ENCODE results near the gene CFB. TPM values are rescaled to one million over a fixed set of nuclear protein-coding genes. Genes with fewer than 3 reads are reported as not detected.

The CFB gene
- total RNA-seq, 6 experiments from 2014 or later = 1,939 to 4,112 (median 3,131) TPM

- no peaks in the 10 kb centered on the region for H3K4me1 ChIP-seq
- no peak overlapping the region for H3K4me3 ChIP-seq
- no peaks in the 10 kb centered on the region for H3K27me3 ChIP-seq
- 84% methylated on average over 3 of the region's 6 CpGs for WGBS (ENCODE audit: insufficient coverage, low coverage, low lambda C conversion rate, missing lambda C conversion rate)
- no peaks in the 10 kb centered on the region for H3K36me3 ChIP-seq
- DNase-seq (no peak), ATAC-seq (no peak)
- TF ChIP-seq POLR2A (IDR thresholded peaks at IDR 0.05) = no peak
- no peak for TF ChIP-seq CTCF (IDR thresholded peaks at IDR 0.05)
- H3K9me3 ChIP-seq = no peaks in the 10 kb centered on the region
- intact Hi-C loops (cut with DNase I) = no loop called here
- no peak overlapping the region for H3K27ac ChIP-seq
Observed at GRCh38 chr6:31919624-31920303, 26.1 kb upstream of the CFB start.

GRCh38 chr6:31920811-31921210 lies 25.1 kb upstream of the CFB start:
- Histone ChIP-seq H3K9me3 (no peaks in the 10 kb centered on the region), H3K27me3 (no peaks in the 10 kb centered on the region), H3K27ac (no peak overlapping the region), H3K36me3 (no peaks in the 10 kb centered on the region), H3K4me3 (no peak overlapping the region), H3K4me1 (no peaks in the 10 kb centered on the region)
- DNase-seq (no peak), ATAC-seq (no peak)
- TF ChIP-seq POLR2A (IDR thresholded peaks at IDR 0.05) (no peak), CTCF (IDR thresholded peaks at IDR 0.05) (no peak)
- 72% methylated on average over 2 of the region's 2 CpGs for WGBS (ENCODE audit: insufficient coverage, low coverage, low lambda C conversion rate, missing lambda C conversion rate)
- intact Hi-C loops (cut with DNase I) = no loop called here

- no peak overlapping the region for H3K4me3 ChIP-seq
- H3K4me1 ChIP-seq = peaks cover 0 to 7% (median 3%) of the 10 kb centered on the region in 4 donors
- no peak overlapping the region for H3K27ac ChIP-seq
- 5% methylated on average over 5 of the region's 5 CpGs for WGBS (ENCODE audit: insufficient coverage, low coverage, low lambda C conversion rate, missing lambda C conversion rate)
- TF ChIP-seq CTCF (IDR thresholded peaks at IDR 0.05) = peak; percentile 12 to 34 (median 30)
- TF ChIP-seq POLR2A (IDR thresholded peaks at IDR 0.05) = no peak
- ATAC-seq (peak; percentile 29 to 56 (median 34)), DNase-seq (peak in 1 of 3 donors; percentile 58)
- H3K9me3 ChIP-seq = no peaks in the 10 kb centered on the region
- intact Hi-C loops (cut with DNase I) = no loop called here
- no peaks in the 10 kb centered on the region for H3K36me3 ChIP-seq
- H3K27me3 ChIP-seq = no peaks in the 10 kb centered on the region
Observed at GRCh38 chr6:31922942-31923341, 23.0 kb upstream of the CFB start.

GRCh38 chr6:31927242-31927862 lies 18.5 kb upstream of the CFB start, which contains the start of gene C2:
C2 (plus strand) TSS chr6:31927717; CDS start chr6:31927753, 36 bp downstream.
- Histone ChIP-seq H3K27me3 (no peaks in the 10 kb centered on the region), H3K9me3 (no peaks in the 10 kb centered on the region), H3K4me1 (peaks cover 0 to 31% (median 7%) of the 10 kb centered on the region in 4 donors), H3K27ac (peak within 1 kb of the TSS; percentile 86 to 88 (median 87)), H3K36me3 (no peaks in the 10 kb centered on the region), H3K4me3 (peak within 1 kb of the TSS; percentile 58 to 88 (median 78))
- intact Hi-C loops (cut with DNase I) = no loop called here
- TF ChIP-seq POLR2A (IDR thresholded peaks at IDR 0.05) (peak; percentile 59), CTCF (IDR thresholded peaks at IDR 0.05) (no peak)
- DNase-seq (peak; percentile 83 to 89 (median 89)), ATAC-seq (peak; percentile 79 to 92 (median 86))
- WGBS (ENCODE audit: insufficient coverage, low coverage, low lambda C conversion rate, missing lambda C conversion rate) = 21% methylated on average over 11 of the region's 11 CpGs
